OCI-LY1 (cell line): Measurements from ENCODE around the gene LMF1.

Experiments used
- H2AFZ ChIP-seq: fragments of 200-600 bp; sonication (generic), shearing (Covaris generic); 2 replicates; pipeline ENCODE4 v1.6.0; 2014; ENCODE audit warnings: antibody characterized with exemption, mild to moderate bottlenecking, low read length
- H3F3A ChIP-seq: fragments of 200-600 bp; sonication (generic), shearing (Covaris generic); 2 replicates; pipeline ENCODE4 v1.6.0; 2014; ENCODE audit warnings: mild to moderate bottlenecking, antibody characterized with exemption, low read length, moderate library complexity; ENCODE audit not compliant: insufficient read depth
- H3K27ac ChIP-seq: fragments of 200-600 bp; sonication (generic); 2 replicates; pipeline ENCODE4 v1.5.1; 2014; ENCODE audit warnings: low read length, mixed run types, mild to moderate bottlenecking, low read depth; ENCODE audit not compliant: poor library complexity, severe bottlenecking
- H3K27me3 ChIP-seq: fragments of 200-600 bp; sonication (generic); 2 replicates; pipeline ENCODE4 v1.6.0; 2014; ENCODE audit warnings: antibody characterized with exemption, mild to moderate bottlenecking, low read length, moderate library complexity; ENCODE audit not compliant: insufficient read depth
- H3K36me3 ChIP-seq: fragments of 200-600 bp; sonication (generic); 2 replicates; pipeline ENCODE4 v1.6.1; 2014; ENCODE audit warnings: mild to moderate bottlenecking, antibody characterized with exemption, low read length, moderate library complexity, mixed read lengths; ENCODE audit not compliant: insufficient read depth
- H3K4me1 ChIP-seq: fragments of 200-600 bp; sonication (generic); 2 replicates; pipeline ENCODE4 v1.5.1; 2014; ENCODE audit warnings: mild to moderate bottlenecking, low read length, moderate library complexity; ENCODE audit not compliant: insufficient read depth, severe bottlenecking
- H3K4me2 ChIP-seq: fragments of 200-600 bp; sonication (generic), shearing (Covaris generic); 2 replicates; pipeline ENCODE4 v1.6.1; 2014; ENCODE audit warnings: low read length
- H3K4me3 ChIP-seq: fragments of 200-600 bp; sonication (generic); 2 replicates; pipeline ENCODE4 v1.5.1; 2014; ENCODE audit warnings: low read length, low read depth, mild to moderate bottlenecking, mixed read lengths; ENCODE audit not compliant: poor library complexity, severe bottlenecking
- H3K79me2 ChIP-seq: fragments of 200-600 bp; shearing (Covaris generic); 2 replicates; pipeline ENCODE4 v1.6.1; 2016; ENCODE audit warnings: mixed run types, low read length, mixed read lengths; ENCODE audit not compliant: insufficient read depth
- H3K9ac ChIP-seq: fragments of 200-600 bp; sonication (generic), shearing (Covaris generic); 2 replicates; pipeline ENCODE4 v1.6.1; 2014; ENCODE audit warnings: mild to moderate bottlenecking, low read length, mixed read lengths
- H3K9me2 ChIP-seq: fragments of 200-600 bp; sonication (generic), shearing (Covaris generic); 2 replicates; pipeline ENCODE4 v1.6.1; 2014; ENCODE audit warnings: low read depth, mild to moderate bottlenecking, low read length, mixed read lengths
- H3K9me3 ChIP-seq: fragments of 200-600 bp; shearing (Covaris generic); 2 replicates; pipeline ENCODE4 v1.6.1; 2014; ENCODE audit warnings: low read length, mixed read lengths
- H4K20me1 ChIP-seq: fragments of 200-600 bp; sonication (generic), shearing (Covaris generic); 2 replicates; pipeline ENCODE4 v1.6.0; 2016; ENCODE audit warnings: mild to moderate bottlenecking, low read length; ENCODE audit not compliant: insufficient read depth
- EZH2 ChIP-seq: fragments of 200-600 bp; sonication (generic), shearing (Covaris generic); IDR thresholded peaks from 2 replicates; pipeline ENCODE4 v1.8.0; 2017; ENCODE audit warnings: borderline replicate concordance, mixed run types, mild to moderate bottlenecking, antibody characterized with exemption, low read length, moderate library complexity, mixed read lengths
- TF ChIP-seq, protein P1 (sequence below): fragments of 200-600 bp; sonication (generic), shearing (Covaris generic); IDR thresholded peaks from 2 replicates; pipeline ENCODE4 v1.5.1; 2017; ENCODE audit warnings: mild to moderate bottlenecking, antibody characterized with exemption, low read length, moderate library complexity, mixed read lengths

Gene LMF1

DNA sequence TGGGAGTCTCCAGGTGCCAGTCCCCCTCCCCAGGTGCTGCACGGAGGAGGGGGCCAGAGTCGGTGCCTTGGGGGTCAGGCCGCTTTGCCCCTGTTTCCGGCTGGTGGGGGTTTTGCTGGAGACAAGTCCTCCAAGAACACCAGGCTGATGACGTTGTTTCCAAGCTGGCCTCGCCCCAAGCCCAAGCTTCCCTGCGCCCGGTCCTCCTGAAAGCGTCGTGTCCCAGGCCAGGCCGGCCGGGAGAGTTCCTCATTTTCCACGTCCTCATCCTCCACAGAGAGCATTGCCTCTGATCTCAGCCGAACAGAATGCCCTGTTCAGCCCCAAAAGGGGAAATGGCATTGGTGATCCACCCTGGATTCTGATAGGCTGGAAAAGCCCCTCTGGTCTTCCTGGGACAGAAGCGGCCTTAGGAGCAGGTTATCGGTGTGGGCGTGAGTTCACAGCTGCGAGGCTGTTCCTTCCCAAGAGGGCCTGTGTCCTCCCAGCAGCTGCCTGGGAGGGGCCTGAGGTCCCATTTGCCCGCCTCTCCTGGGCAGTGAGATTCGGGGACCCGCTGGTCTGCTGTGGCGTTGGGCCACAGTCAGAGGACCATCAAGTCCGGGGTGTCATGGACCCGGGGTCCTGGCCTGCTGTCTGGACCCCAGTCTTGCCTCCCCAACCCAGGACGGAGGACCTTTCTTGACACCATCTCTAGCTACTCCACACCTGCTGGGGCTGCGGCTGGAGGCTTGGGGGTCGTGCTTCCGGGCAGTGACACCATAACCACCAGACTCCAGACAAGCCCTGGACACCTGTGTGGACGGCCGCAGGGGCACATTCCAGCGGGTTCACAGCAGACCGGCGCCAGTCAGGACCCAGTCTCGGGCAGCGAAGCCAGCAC lies 17.9 kb upstream of the LMF1 start:
- TF ChIP-seq, protein P1, sequence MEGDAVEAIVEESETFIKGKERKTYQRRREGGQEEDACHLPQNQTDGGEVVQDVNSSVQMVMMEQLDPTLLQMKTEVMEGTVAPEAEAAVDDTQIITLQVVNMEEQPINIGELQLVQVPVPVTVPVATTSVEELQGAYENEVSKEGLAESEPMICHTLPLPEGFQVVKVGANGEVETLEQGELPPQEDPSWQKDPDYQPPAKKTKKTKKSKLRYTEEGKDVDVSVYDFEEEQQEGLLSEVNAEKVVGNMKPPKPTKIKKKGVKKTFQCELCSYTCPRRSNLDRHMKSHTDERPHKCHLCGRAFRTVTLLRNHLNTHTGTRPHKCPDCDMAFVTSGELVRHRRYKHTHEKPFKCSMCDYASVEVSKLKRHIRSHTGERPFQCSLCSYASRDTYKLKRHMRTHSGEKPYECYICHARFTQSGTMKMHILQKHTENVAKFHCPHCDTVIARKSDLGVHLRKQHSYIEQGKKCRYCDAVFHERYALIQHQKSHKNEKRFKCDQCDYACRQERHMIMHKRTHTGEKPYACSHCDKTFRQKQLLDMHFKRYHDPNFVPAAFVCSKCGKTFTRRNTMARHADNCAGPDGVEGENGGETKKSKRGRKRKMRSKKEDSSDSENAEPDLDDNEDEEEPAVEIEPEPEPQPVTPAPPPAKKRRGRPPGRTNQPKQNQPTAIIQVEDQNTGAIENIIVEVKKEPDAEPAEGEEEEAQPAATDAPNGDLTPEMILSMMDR: no peak
- TF ChIP-seq EZH2: no peak
- no peak overlapping the region for H3K27ac ChIP-seq
- no peak overlapping the region for H2AFZ ChIP-seq
- no peaks in the 10 kb centered on the region for H3K4me1 ChIP-seq
- H3K4me3 ChIP-seq: no peak overlapping the region
- H3K79me2 ChIP-seq: no peaks in the 10 kb centered on the region
- no peak overlapping the region for H3K4me2 ChIP-seq
- H3K9ac ChIP-seq: no peak overlapping the region
- H3K27me3 ChIP-seq: no peaks in the 10 kb centered on the region
- H4K20me1 ChIP-seq: no peaks in the 10 kb centered on the region
- no peaks in the 10 kb centered on the region for H3F3A ChIP-seq
- no peaks in the 10 kb centered on the region for H3K9me3 ChIP-seq
- no peaks in the 10 kb centered on the region for H3K36me3 ChIP-seq
- no peaks in the 10 kb centered on the region for H3K9me2 ChIP-seq

DNA sequence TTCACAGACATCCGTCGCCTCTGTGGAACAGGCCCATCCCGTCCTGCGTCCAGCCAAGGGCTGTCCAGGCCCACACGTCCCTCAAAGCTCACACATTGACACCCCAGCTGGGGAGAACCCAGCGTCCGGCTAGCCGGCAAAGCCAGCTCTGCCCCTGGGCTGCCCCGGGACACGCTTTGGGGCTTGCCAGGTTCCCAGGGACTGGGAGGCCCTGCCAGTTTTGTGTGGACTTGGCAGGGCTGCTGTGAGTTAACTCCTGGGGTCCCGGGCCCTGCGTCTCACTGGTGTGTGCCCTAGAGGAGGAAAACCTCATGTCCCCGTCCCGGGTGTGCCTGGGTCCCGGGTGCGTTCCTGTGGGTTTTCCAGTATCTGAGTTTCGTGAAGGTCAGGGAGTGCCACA lies 17.1 kb upstream of the LMF1 start:
- Histone ChIP-seq H3K4me3 (no peak overlapping the region), H3K4me1 (no peaks in the 10 kb centered on the region), H2AFZ (no peak overlapping the region), H3K9me3 (no peaks in the 10 kb centered on the region), H3K9me2 (no peaks in the 10 kb centered on the region), H3K27me3 (no peaks in the 10 kb centered on the region), H3K9ac (no peak overlapping the region), H3K36me3 (no peaks in the 10 kb centered on the region), H3F3A (no peaks in the 10 kb centered on the region), H3K4me2 (no peak overlapping the region), H4K20me1 (no peaks in the 10 kb centered on the region), H3K79me2 (no peaks in the 10 kb centered on the region), H3K27ac (no peak overlapping the region)
- TF ChIP-seq, protein P1: no peak
- no peak for TF ChIP-seq EZH2

DNA sequence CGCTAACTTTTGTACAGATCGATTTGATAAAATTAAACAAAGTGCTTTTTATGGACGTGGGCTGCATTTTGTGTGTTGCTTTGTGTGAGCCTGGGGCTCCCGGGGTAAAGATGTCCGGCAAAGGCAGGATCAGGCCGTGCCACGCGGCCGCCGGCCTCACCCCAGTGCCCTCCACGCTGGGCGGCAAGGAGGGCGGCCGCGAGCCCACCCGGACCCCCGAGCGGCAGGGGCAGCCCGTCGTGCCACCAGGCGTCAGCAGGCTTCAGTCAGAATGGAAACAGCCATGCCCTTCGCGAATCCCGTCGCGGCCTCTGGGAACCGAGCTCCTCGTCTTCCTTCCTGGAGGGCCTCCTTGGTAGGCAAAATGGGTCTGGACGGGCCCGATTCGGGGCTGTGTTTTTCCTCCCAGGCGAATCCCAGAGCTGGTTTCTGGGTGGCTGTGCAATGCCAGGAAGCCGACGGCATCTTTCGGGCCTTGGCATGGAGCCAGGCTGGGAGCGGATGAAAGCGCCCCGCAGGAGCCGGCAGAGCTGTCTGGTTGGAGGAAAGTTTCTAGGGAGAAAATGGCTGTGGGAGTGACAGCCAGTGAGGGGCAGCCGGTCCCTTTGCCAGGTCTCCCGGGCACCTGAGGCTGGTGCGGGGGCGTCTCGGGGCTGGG lies 16.3 kb upstream of the LMF1 start:
- H3K9me2 ChIP-seq: no peaks in the 10 kb centered on the region
- TF ChIP-seq EZH2: no peak
- TF ChIP-seq, protein P1: no peak
- no peak overlapping the region for H3K9ac ChIP-seq
- no peaks in the 10 kb centered on the region for H3K4me1 ChIP-seq
- H3K4me3 ChIP-seq: no peak overlapping the region
- no peaks in the 10 kb centered on the region for H3K9me3 ChIP-seq
- H3K36me3 ChIP-seq: no peaks in the 10 kb centered on the region
- no peaks in the 10 kb centered on the region for H3K27me3 ChIP-seq
- H3F3A ChIP-seq: no peaks in the 10 kb centered on the region
- H3K27ac ChIP-seq: no peak overlapping the region
- H2AFZ ChIP-seq: no peak overlapping the region
- no peaks in the 10 kb centered on the region for H4K20me1 ChIP-seq
- H3K4me2 ChIP-seq: no peak overlapping the region
- no peaks in the 10 kb centered on the region for H3K79me2 ChIP-seq
